Ishikawa (cell line): Measurements from ENCODE around the gene RPL5.
A peak's percentile ranks its signal among the peaks of the same experiment; 100 is the strongest.

Experiments used
- CEBPB ChIP-seq: IDR thresholded peaks from 2 replicates; pipeline ENCODE4 v1.6.1; 2012
- CREB1 ChIP-seq: IDR thresholded peaks from 2 replicates; pipeline ENCODE4 v1.6.1; 2012; ENCODE audit warnings: low read depth
- EGR1 ChIP-seq: IDR thresholded peaks from 2 replicates; pipeline ENCODE4 v1.6.1; 2012
- EP300 ChIP-seq: IDR thresholded peaks from 2 replicates; pipeline ENCODE4 v1.6.1; 2012; ENCODE audit warnings: borderline replicate concordance
- FOXM1 ChIP-seq: IDR thresholded peaks from 2 replicates; pipeline ENCODE4 v1.6.1; 2012; ENCODE audit warnings: low read depth, borderline replicate concordance
- MAX ChIP-seq: IDR thresholded peaks from 2 replicates; pipeline ENCODE4 v1.6.1; 2012
- NFIC ChIP-seq: IDR thresholded peaks from 2 replicates; pipeline ENCODE4 v1.6.1; 2012
- RAD21 ChIP-seq: IDR thresholded peaks from 2 replicates; pipeline ENCODE4 v1.6.1; 2012; ENCODE audit warnings: low read depth
- REST ChIP-seq: IDR thresholded peaks from 2 replicates; pipeline ENCODE4 v1.6.1; 2012; ENCODE audit warnings: low read depth, mild to moderate bottlenecking
- TAF1 ChIP-seq: IDR thresholded peaks from 2 replicates; pipeline ENCODE4 v1.6.1; 2012; ENCODE audit warnings: low read depth, mild to moderate bottlenecking
- TCF12 ChIP-seq: IDR thresholded peaks from 2 replicates; pipeline ENCODE4 v1.6.1; 2012; ENCODE audit warnings: low read depth
- TEAD4 ChIP-seq: IDR thresholded peaks from 2 replicates; pipeline ENCODE4 v1.6.1; 2012
- USF1 ChIP-seq: IDR thresholded peaks from 2 replicates; pipeline ENCODE4 v1.6.1; 2012
- YY1 ChIP-seq: IDR thresholded peaks from 2 replicates; pipeline ENCODE4 v1.6.1; 2012; ENCODE audit warnings: low read depth
- ZBTB7A ChIP-seq: IDR thresholded peaks from 2 replicates; pipeline ENCODE4 v1.6.1; 2012; ENCODE audit warnings: low read depth

Gene RPL5

GRCh38 chr1:92795166-92795565, 36.7 kb upstream of the RPL5 start:
- TF ChIP-seq USF1 = no peak
- no peak for TF ChIP-seq TEAD4
- no peak for TF ChIP-seq REST
- TF ChIP-seq YY1 = no peak
- TF ChIP-seq FOXM1 = no peak
- no peak for TF ChIP-seq RAD21
- no peak for TF ChIP-seq TCF12
- TF ChIP-seq CEBPB = no peak

- TF ChIP-seq YY1 (no peak), ZBTB7A (no peak), CREB1 (no peak), RAD21 (no peak)
These were observed 34.5 kb upstream of the RPL5 start for GRCh38 chr1:92797297-92797696.

GRCh38 chr1:92797961-92798360, 33.9 kb upstream of the RPL5 start:
- TF ChIP-seq CREB1 = no peak
- TF ChIP-seq TAF1 = no peak
- no peak for TF ChIP-seq EP300
- no peak for TF ChIP-seq TCF12
- no peak for TF ChIP-seq MAX
- TF ChIP-seq ZBTB7A = no peak
- no peak for TF ChIP-seq FOXM1
- no peak for TF ChIP-seq NFIC
- TF ChIP-seq EGR1 = no peak
- no peak for TF ChIP-seq TEAD4
- no peak for TF ChIP-seq RAD21
- TF ChIP-seq CEBPB = no peak

GRCh38 chr1:92803140-92803887, 28.5 kb upstream of the RPL5 start:
- TF ChIP-seq TAF1 (no peak), CEBPB (no peak), CREB1 (no peak), MAX (no peak), USF1 (no peak), EGR1 (no peak), TEAD4 (no peak), NFIC (no peak), ZBTB7A (no peak), TCF12 (no peak)

- TF ChIP-seq EP300 (peak; percentile 50; the same call in 1 of the 2 replicates), TCF12 (0 out of 2 replicates have a peak, but pooled peaks have one; percentile 10), ZBTB7A (no peak), TEAD4 (peak; percentile 49; the same call in 1 of the 2 replicates)
These were observed 27.1 kb upstream of the RPL5 start for GRCh38 chr1:92804721-92805201.

GRCh38 chr1:92805216-92805615, 26.6 kb upstream of the RPL5 start:
- TF ChIP-seq NFIC (no peak), CEBPB (no peak), YY1 (no peak), CREB1 (no peak), USF1 (no peak), RAD21 (no peak), TEAD4 (no peak), EGR1 (no peak), FOXM1 (no peak), MAX (no peak)

- TF ChIP-seq TAF1 (no peak), REST (no peak), CEBPB (no peak), EP300 (no peak), MAX (no peak), NFIC (no peak), TCF12 (no peak), FOXM1 (no peak), CREB1 (no peak), ZBTB7A (no peak), YY1 (no peak), TEAD4 (no peak), EGR1 (no peak), USF1 (no peak)
These were observed 23.5 kb upstream of the RPL5 start for GRCh38 chr1:92808381-92808780.
